ENCODE results near the gene EML6. TPM values are rescaled to one million over a fixed set of nuclear protein-coding genes. Genes with fewer than 3 reads are reported as not detected.

EML6 gene
- total and polyA plus RNA-seq, 10 of the 15 experiments (the other 5 are each of a cell fraction or from before 2014, with no cell fraction given), result 0.09 to 0.67 (median 0.21) TPM

DNA sequence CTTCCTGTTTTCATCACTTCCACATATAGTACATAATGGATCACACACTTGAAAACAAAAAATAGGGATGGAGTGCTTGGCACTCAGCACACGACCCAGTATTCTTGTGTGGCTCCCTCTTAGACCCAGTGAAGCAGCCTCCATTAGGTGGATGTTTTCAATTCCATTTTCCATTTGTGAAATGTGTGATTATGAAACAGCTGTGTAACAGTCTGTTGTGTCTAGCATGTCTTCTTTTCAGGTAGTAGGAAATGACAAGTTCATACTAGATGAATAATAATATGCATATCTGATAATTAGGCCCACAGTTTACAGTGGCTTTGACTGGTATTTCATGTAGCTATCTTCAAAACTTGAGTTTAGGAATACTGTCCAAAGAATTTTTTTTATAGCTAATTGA is 35.5 kb downstream of the EML6 start (continued):
- TF ChIP-seq GABPA (IDR thresholded peaks at IDR 0.05; ENCODE audit: low read depth), result no peak
- TF ChIP-seq MYC (IDR thresholded peaks at IDR 0.05; ENCODE audit: insufficient read depth, insufficient read length, insufficient replicate concordance, low read length, severe bottlenecking), result no peak

DNA sequence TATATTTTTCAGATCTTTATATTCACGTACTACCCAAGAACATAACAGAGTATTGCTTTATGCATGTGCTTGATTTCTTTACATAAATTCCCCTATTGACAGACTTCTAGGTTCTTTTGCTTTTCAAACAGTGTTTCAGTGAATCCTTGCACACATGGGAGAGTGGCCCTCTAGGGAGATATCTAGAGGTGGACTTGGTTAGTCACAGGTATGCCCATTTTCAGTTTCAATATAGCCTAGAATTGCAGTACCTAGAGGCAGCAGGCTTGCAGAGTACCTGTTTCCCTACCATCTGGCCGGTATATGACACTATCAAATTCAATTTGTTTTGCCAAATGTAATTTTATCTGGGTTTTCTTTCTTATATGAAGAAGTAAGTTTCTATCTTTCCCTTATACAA is 36.8 kb downstream of the EML6 start:
- no peak overlapping the region for H3K4me3 ChIP-seq
- ChIA-PET SMC1A (ENCODE audit: uncharacterized antibody, unreplicated experiment) (no interaction called here), POLR2A (no interaction called here), RAD21 (ENCODE audit: unreplicated experiment) (no interaction called here), CTCF (no interaction called here)
- peaks cover 27% of the 10 kb centered on the region for H3K4me1 ChIP-seq (ENCODE audit: control insufficient read depth, insufficient read depth, low read length)
- TF ChIP-seq IRF4 (IDR thresholded peaks at IDR 0.05; ENCODE audit: low read depth, low read length) (no peak), MEF2B (IDR thresholded peaks at IDR 0.05; ENCODE audit: partially characterized antibody, poor library complexity, severe bottlenecking) (peak; percentile 80)
- no peaks in the 10 kb centered on the region for H3K36me3 ChIP-seq (ENCODE audit: control insufficient read depth in 2 of 2, insufficient read depth in 2 of 2, low read length in 1 of 2)
- intact Hi-C loops (cut with micrococcal nuclease; ENCODE audit: unreplicated experiment) (loop anchor here (5.0 kb wide), 1 partner anchor 252 kb away; no protein-coding TSS in a partner anchor), in situ Hi-C loops (cut with MboI) (no loop called here)
- H3K27me3 ChIP-seq (replicated peaks in 1 of 2; ENCODE audit: control insufficient read depth in 2 of 2, insufficient read depth in 2 of 2, low read length in 1 of 2), result no peaks in the 10 kb centered on the region; a peak in 2 of 4 replicates
- DNase-seq (ENCODE audit: low read depth, low spot score) (no peak), FAIRE-seq (no peak), ATAC-seq (peak; percentile 58)
- no peak overlapping the region for H3K9ac ChIP-seq (ENCODE audit: control insufficient read depth, insufficient read depth, low read length)
- 54% methylated on average over 2 of the region's 2 CpGs for WGBS (ENCODE audit: insufficient coverage, insufficient replicate concordance, low lambda C conversion rate, missing lambda C conversion rate)
- no peaks in the 10 kb centered on the region for H4K20me1 ChIP-seq (ENCODE audit: control insufficient read depth, insufficient read depth)
- H3K79me2 ChIP-seq (ENCODE audit: control insufficient read depth, insufficient read depth, low read length), result no peaks in the 10 kb centered on the region
- H3K4me2 ChIP-seq (ENCODE audit: control insufficient read depth, insufficient read depth), result no peak overlapping the region
- no peaks in the 10 kb centered on the region for H3K9me3 ChIP-seq (replicated peaks; ENCODE audit: control insufficient read depth, insufficient read depth, low read length)
- no TSS peak for BruUV-seq (replicated peaks)
- no peak overlapping the region for H3K27ac ChIP-seq (ENCODE audit: control insufficient read depth, insufficient read depth)
- no peak overlapping the region for H2AFZ ChIP-seq (ENCODE audit: control insufficient read depth, low read depth, low read length)

Measured in GM12878 (cell line).